Measurements from ENCODE around the gene MED26. TPM values are rescaled to one million over a fixed set of nuclear protein-coding genes. Genes with fewer than 3 reads are reported as not detected.

Gene MED26
- total RNA-seq, 1 experiment from 2014 or later: 11.4 TPM

GRCh38 chr19:16575282-16575681 lies 52.7 kb downstream of the MED26 start:
- no peak overlapping the region for H4K8ac ChIP-seq (replicated peaks; ENCODE audit: insufficient read length, low read depth, low read length)
- no peak overlapping the region for H3K4me3 Mint-ChIP-seq
- H3K27me3 ChIP-seq (ENCODE audit: insufficient read depth, low read length): no peaks in the 10 kb centered on the region
- no peak overlapping the region for H2BK120ac ChIP-seq (ENCODE audit: low read depth, low read length, poor library complexity, severe bottlenecking)
- no peak overlapping the region for H3K23ac ChIP-seq (ENCODE audit: insufficient read length, low read depth, low read length)
- H3K23me2 ChIP-seq (ENCODE audit: insufficient read length, low read depth, low read length, poor library complexity, severe bottlenecking): peaks cover 12% of the 10 kb centered on the region
- H2BK5ac ChIP-seq (ENCODE audit: insufficient read length, low read length): no peak overlapping the region
- H2BK20ac ChIP-seq (ENCODE audit: low read depth, low read length, poor library complexity, severe bottlenecking): no peak overlapping the region
- no peak overlapping the region for H2BK15ac ChIP-seq (ENCODE audit: low read depth, low read length)
- H2BK12ac ChIP-seq (ENCODE audit: insufficient read length, low read depth, low read length): no peak overlapping the region
- peaks cover 10 to 23% (median 18%) of the 10 kb centered on the region in 3 experiments; a peak in 6 of 7 replicates for H3K36me3 Mint-ChIP-seq (ENCODE audit: insufficient read depth in 1 of 3, low read depth in 3 of 3)
- H3K27me3 Mint-ChIP-seq (ENCODE audit: low read depth): no peaks in the 10 kb centered on the region
- H3K79me1 ChIP-seq (ENCODE audit: insufficient read depth, low read depth, low read length, poor library complexity, severe bottlenecking): peaks cover 14% of the 10 kb centered on the region
- H4K20me1 ChIP-seq (ENCODE audit: control insufficient read depth, insufficient read depth, insufficient read length): no peaks in the 10 kb centered on the region
- H3K56ac ChIP-seq (ENCODE audit: insufficient read length, low read depth, low read length): no peak overlapping the region
- no peak overlapping the region for H2AK5ac ChIP-seq (ENCODE audit: insufficient read length, low read length)
- no peak for DNase-seq
- H3T11ph ChIP-seq (ENCODE audit: low read length): no peak overlapping the region
- no peak for TF ChIP-seq CTCF (conservative IDR thresholded peaks at IDR 0.05)
- no peaks in the 10 kb centered on the region for H3K9me3 ChIP-seq (ENCODE audit: control insufficient read depth, low read depth, low read length)
- H3K4ac ChIP-seq (ENCODE audit: low read depth, low read length): no peak overlapping the region
- WGBS (ENCODE audit: extremely low coverage, insufficient read length, low lambda C conversion rate): no CpG with 5 or more reads among the region's 2 CpGs
- H3K9ac ChIP-seq (ENCODE audit: extremely low read depth, insufficient read length, low read length): no peak overlapping the region
- no peaks in the 10 kb centered on the region; a peak in 1 of 5 replicates for H3K9me3 Mint-ChIP-seq
- H3K4me1 Mint-ChIP-seq: peaks cover 18 to 19% of the 10 kb centered on the region in 2 experiments
- no peak overlapping the region for H2AFZ ChIP-seq (ENCODE audit: low read length)
- H3K27ac Mint-ChIP-seq: peak overlapping the region in 1 of 3 experiments; percentile 46; a peak in 2 of 7 replicates
- H3K18ac ChIP-seq (ENCODE audit: insufficient read length, low read depth, low read length): no peak overlapping the region
- no peak overlapping the region for H3K14ac ChIP-seq (ENCODE audit: insufficient read depth, low read length)
- no peak overlapping the region for H4K91ac ChIP-seq (ENCODE audit: insufficient read length, low read depth, low read length)
- H3K4me1 ChIP-seq (ENCODE audit: insufficient read depth, low read length): no peaks in the 10 kb centered on the region
- H3K27ac ChIP-seq (ENCODE audit: insufficient read length, low read depth, low read length): no peak overlapping the region
- no peak overlapping the region for H3K4me2 ChIP-seq (ENCODE audit: insufficient read depth, insufficient read length, low read length)
- H3K79me2 ChIP-seq (ENCODE audit: insufficient read depth, low read length): peaks cover 2% of the 10 kb centered on the region; the same call in 1 of the 2 replicates
- H4K5ac ChIP-seq (ENCODE audit: insufficient read length, low read depth, low read length): no peak overlapping the region
